OCI-LY3 (cell line): Measurements from ENCODE around the gene CDK19.
"Not testable (repeated sequence)": the region's sequence is repeated elsewhere in the genome, so short reads cannot be mapped to it uniquely, and the experiment has no call there.

Experiments used
- H2AFZ ChIP-seq: fragments of 200-600, 300-600 bp; shearing (Covaris generic); 2 replicates; pipeline ENCODE4 v1.6.0; 2014; ENCODE audit warnings: antibody characterized with exemption, low read depth, low read length
- H3K27ac ChIP-seq: fragments of 200-600, 300-600 bp; sonication (generic); 2 replicates; pipeline ENCODE4 v1.5.1; 2014; ENCODE audit warnings: mild to moderate bottlenecking, low read length, moderate library complexity, mixed read lengths
- H3K27me3 ChIP-seq: fragments of 200-600, 300-600 bp; sonication (generic); 2 replicates; pipeline ENCODE4 v1.6.1; 2014; ENCODE audit warnings: low read depth, low read length, mixed read lengths
- H3K36me3 ChIP-seq: fragments of 200-600, 300-600 bp; sonication (generic); replicated peaks from 2 replicates; pipeline ENCODE3; 2014; ENCODE audit warnings: low read depth, low read length, mixed read lengths
- H3K4me1 ChIP-seq: fragments of 300-600, 200-600 bp; sonication (generic); 2 replicates; pipeline ENCODE4 v1.6.1; 2014; ENCODE audit warnings: low read length, mixed read lengths
- H3K4me2 ChIP-seq: fragments of 200-600, 300-600 bp; sonication (generic); 2 replicates; pipeline ENCODE4 v1.6.1; 2014; ENCODE audit warnings: low read length, mixed read lengths
- H3K4me3 ChIP-seq: fragments of 300-600, 200-600 bp; sonication (generic); 2 replicates; pipeline ENCODE4 v1.5.1; 2014; ENCODE audit warnings: antibody characterized with exemption, mild to moderate bottlenecking, low read length, moderate library complexity
- H3K79me2 ChIP-seq: fragments of 300-600, 200-600 bp; shearing (Covaris generic); 2 replicates; pipeline ENCODE4 v1.6.1; 2014; ENCODE audit warnings: mild to moderate bottlenecking, low read length, mixed read lengths
- H3K9ac ChIP-seq: fragments of 300-600, 200-600 bp; shearing (Covaris generic); 2 replicates; pipeline ENCODE4 v1.6.0; 2014; ENCODE audit warnings: mild to moderate bottlenecking, low read length, moderate library complexity
- H3K9me3 ChIP-seq: fragments of 200-600, 300-600 bp; shearing (Covaris generic); 2 replicates; pipeline ENCODE4 v1.6.1; 2014; ENCODE audit warnings: low read length, mixed read lengths; ENCODE audit not compliant: insufficient read depth
- H4K20me1 ChIP-seq: fragments of 200-600, 300-600 bp; sonication (generic); 2 replicates; pipeline ENCODE4 v1.6.1; 2016; ENCODE audit warnings: low read length, mixed read lengths; ENCODE audit not compliant: insufficient read depth
- CTCF ChIP-seq: fragments of 200-600, 300-600 bp; sonication (generic); IDR thresholded peaks from 2 replicates; pipeline ENCODE4 v1.5.1; 2014; ENCODE audit warnings: antibody characterized with exemption, low read length, low read depth
- EZH2phosphoT487 ChIP-seq: fragments of 200-600 bp; shearing (Covaris generic); IDR thresholded peaks from 2 replicates; pipeline ENCODE4 v1.6.1; 2018; ENCODE audit warnings: antibody characterized with exemption, mixed run types, low read depth

CDK19 gene

GRCh38 chr6:110581679-110582078, 233.6 kb downstream of the CDK19 start:
- no peaks in the 10 kb centered on the region for H3K4me1 ChIP-seq
- H3K27me3 ChIP-seq, result no peaks in the 10 kb centered on the region
- no peaks in the 10 kb centered on the region for H3K36me3 ChIP-seq
- H3K27ac ChIP-seq, result no peak overlapping the region
- H2AFZ ChIP-seq, result no peak overlapping the region
- no peak overlapping the region for H3K9ac ChIP-seq
- no peaks in the 10 kb centered on the region for H3K79me2 ChIP-seq
- H4K20me1 ChIP-seq, result no peaks in the 10 kb centered on the region
- no peak overlapping the region for H3K4me2 ChIP-seq
- no peak for TF ChIP-seq CTCF
- H3K9me3 ChIP-seq, result no peaks in the 10 kb centered on the region
- H3K4me3 ChIP-seq, result no peak overlapping the region

- not testable (repeated sequence) for H2AFZ ChIP-seq, H4K20me1 ChIP-seq, H3K4me1 ChIP-seq, H3K4me3 ChIP-seq, H3K9me3 ChIP-seq, H3K36me3 ChIP-seq, H3K27ac ChIP-seq, H3K79me2 ChIP-seq, H3K9ac ChIP-seq, H3K27me3 ChIP-seq, H3K4me2 ChIP-seq
Measured at GRCh38 chr6:110577596-110578167, 237.6 kb downstream of the CDK19 start.

- TF ChIP-seq CTCF (no peak), EZH2phosphoT487 (no peak)
- Histone ChIP-seq H3K9me3 (no peaks in the 10 kb centered on the region), H2AFZ (no peak overlapping the region), H3K27me3 (no peaks in the 10 kb centered on the region), H3K4me1 (no peaks in the 10 kb centered on the region), H3K9ac (no peak overlapping the region), H3K4me2 (no peak overlapping the region), H3K27ac (no peak overlapping the region), H3K36me3 (no peaks in the 10 kb centered on the region), H3K4me3 (no peak overlapping the region), H3K79me2 (no peaks in the 10 kb centered on the region), H4K20me1 (no peaks in the 10 kb centered on the region)
Measured at GRCh38 chr6:110575925-110576463, 239.3 kb downstream of the CDK19 start.

GRCh38 chr6:110574817-110575216, 240.5 kb downstream of the CDK19 start:
- no peaks in the 10 kb centered on the region for H4K20me1 ChIP-seq
- no peak for TF ChIP-seq CTCF
- no peak for TF ChIP-seq EZH2phosphoT487
- H3K4me2 ChIP-seq, result no peak overlapping the region
- no peaks in the 10 kb centered on the region for H3K36me3 ChIP-seq
- H3K79me2 ChIP-seq, result no peaks in the 10 kb centered on the region
- no peaks in the 10 kb centered on the region for H3K9me3 ChIP-seq
- no peak overlapping the region for H3K9ac ChIP-seq
- H2AFZ ChIP-seq, result no peak overlapping the region
- H3K4me3 ChIP-seq, result no peak overlapping the region
- no peaks in the 10 kb centered on the region for H3K27me3 ChIP-seq
- no peak overlapping the region for H3K27ac ChIP-seq
- H3K4me1 ChIP-seq, result no peaks in the 10 kb centered on the region
